Choroid plexus epithelial cell (primary cell): ENCODE measurements around the gene MYO18B.

ENCODE experiments used
- DNase-seq: peaks from one replicate; pipeline ENCODE4 v3.0.0-alpha.2; 2010; ENCODE audit warnings: low read depth
- H3K4me3 ChIP-seq: 2 replicates; pipeline ENCODE4 v1.5.1; 2011; ENCODE audit warnings: low read depth, mild to moderate bottlenecking, control low read depth, low read length, moderate library complexity
- CTCF ChIP-seq: conservative IDR thresholded peaks from 2 replicates; pipeline ENCODE4 v1.5.1; 2011; ENCODE audit warnings: low read depth, mild to moderate bottlenecking, control low read depth, inconsistent platforms, low read length, moderate library complexity

MYO18B gene

GRCh38 chr22:25930788-25931310 lies 188.9 kb downstream of the MYO18B start:
- DNase-seq, result no peak
- H3K4me3 ChIP-seq, result no peak overlapping the region
- TF ChIP-seq CTCF, result no peak

- no peak for TF ChIP-seq CTCF
- H3K4me3 ChIP-seq, result no peak overlapping the region
- no peak for DNase-seq
These were observed 191.3 kb downstream of the MYO18B start for GRCh38 chr22:25933158-25933788.

- DNase-seq, result no peak
- no peak for TF ChIP-seq CTCF
These were observed 193.5 kb downstream of the MYO18B start for GRCh38 chr22:25935266-25936058.

GRCh38 chr22:25938151-25938550 lies 196.2 kb downstream of the MYO18B start:
- no peak for TF ChIP-seq CTCF
- no peak overlapping the region for H3K4me3 ChIP-seq
- DNase-seq, result no peak

More at GRCh38 chr22:25935266-25936058, 193.5 kb downstream of the MYO18B start:
- no peak overlapping the region for H3K4me3 ChIP-seq

- TF ChIP-seq CTCF, result no peak
- no peak for DNase-seq
- H3K4me3 ChIP-seq, result no peak overlapping the region
These were observed 197.4 kb downstream of the MYO18B start for GRCh38 chr22:25939384-25939783.

GRCh38 chr22:25940479-25940878 lies 198.5 kb downstream of the MYO18B start:
- TF ChIP-seq CTCF, result no peak
- no peak for DNase-seq
- no peak overlapping the region for H3K4me3 ChIP-seq
